BLaER1 (cell line): ENCODE measurements around the gene HYAL2.
A peak's percentile ranks its signal among the peaks of the same experiment; 100 is the strongest.

ENCODE experiments used
- H3K27ac ChIP-seq: shearing (Covaris generic); formaldehyde crosslinking; 2 replicates; pipeline ENCODE4 v1.8.1; 2022
- H3K27me3 ChIP-seq: shearing (Covaris generic); formaldehyde crosslinking; 2 replicates; pipeline ENCODE4 v1.8.1; 2022
- H3K36me3 ChIP-seq: shearing (Covaris generic); formaldehyde crosslinking; 2 replicates; pipeline ENCODE4 v1.8.1; 2022
- H3K4me1 ChIP-seq: shearing (Covaris generic); formaldehyde crosslinking; 2 replicates; pipeline ENCODE4 v1.8.1; 2022
- H3K4me2 ChIP-seq: shearing (Covaris generic); formaldehyde crosslinking; 2 replicates; pipeline ENCODE4 v1.8.1; 2022
- H3K4me3 ChIP-seq: shearing (Covaris generic); formaldehyde crosslinking; 2 replicates; pipeline ENCODE4 v1.8.1; 2022
- H3K9ac ChIP-seq: shearing (Covaris generic); formaldehyde crosslinking; 2 replicates; pipeline ENCODE4 v1.8.1; 2022
- H3K9me3 ChIP-seq: shearing (Covaris generic); formaldehyde crosslinking; 2 replicates; pipeline ENCODE4 v1.8.1; 2022
- H4K20me1 ChIP-seq: shearing (Covaris generic); formaldehyde crosslinking; 2 replicates; pipeline ENCODE4 v1.8.1; 2022
- Cebpa-rat ChIP-seq: shearing (Covaris generic); IDR thresholded peaks from 2 replicates; pipeline ENCODE4 v1.8.1; 2022

The HYAL2 gene

GRCh38 chr3:50331364-50331907 lies 8.9 kb upstream of the HYAL2 start:
- no peak for TF ChIP-seq Cebpa-rat
- Histone ChIP-seq H4K20me1 (peaks cover 85% of the 10 kb centered on the region), H3K36me3 (peaks cover 76% of the 10 kb centered on the region), H3K4me1 (peaks cover 55% of the 10 kb centered on the region), H3K9ac (no peak overlapping the region), H3K4me3 (no peak overlapping the region), H3K27ac (no peak overlapping the region), H3K27me3 (no peaks in the 10 kb centered on the region), H3K9me3 (no peaks in the 10 kb centered on the region), H3K4me2 (no peak overlapping the region)

- peaks cover 44% of the 10 kb centered on the region for H3K4me1 ChIP-seq
- H3K27me3 ChIP-seq: no peaks in the 10 kb centered on the region
- H3K4me3 ChIP-seq: no peak overlapping the region
- TF ChIP-seq Cebpa-rat: no peak
- no peak overlapping the region for H3K9ac ChIP-seq
- H3K4me2 ChIP-seq: no peak overlapping the region
- H3K27ac ChIP-seq: no peak overlapping the region
- peaks cover 74% of the 10 kb centered on the region for H4K20me1 ChIP-seq
- no peaks in the 10 kb centered on the region for H3K9me3 ChIP-seq
- peaks cover 78% of the 10 kb centered on the region for H3K36me3 ChIP-seq
Measured at GRCh38 chr3:50330330-50330729, 7.8 kb upstream of the HYAL2 start.

GRCh38 chr3:50327943-50328691 lies 5.6 kb upstream of the HYAL2 start, which contains the start of gene TUSC2:
Gene TUSC2, minus strand, starts transcription at chr3:50328223. Its CDS starts 124 bp downstream, at chr3:50328099.
- no peak for TF ChIP-seq Cebpa-rat
- Histone ChIP-seq H3K27me3 (no peaks in the 10 kb centered on the region), H4K20me1 (peaks cover 52% of the 10 kb centered on the region), H3K27ac (peak within 1 kb of the TSS; percentile 87), H3K4me3 (peak within 1 kb of the TSS; percentile 87), H3K36me3 (peaks cover 73% of the 10 kb centered on the region), H3K4me1 (peaks cover 35% of the 10 kb centered on the region), H3K4me2 (peak within 1 kb of the TSS; percentile 98), H3K9me3 (no peaks in the 10 kb centered on the region), H3K9ac (peak within 1 kb of the TSS; percentile 90)

GRCh38 chr3:50327129-50327528 lies 4.6 kb upstream of the HYAL2 start:
- Histone ChIP-seq H3K9me3 (no peaks in the 10 kb centered on the region), H3K4me1 (peaks cover 43% of the 10 kb centered on the region), H3K27ac (peak overlapping the region; percentile 87), H3K27me3 (no peaks in the 10 kb centered on the region), H3K4me3 (peak overlapping the region; percentile 87), H3K4me2 (peak overlapping the region; percentile 98), H4K20me1 (peaks cover 42% of the 10 kb centered on the region), H3K36me3 (peaks cover 63% of the 10 kb centered on the region), H3K9ac (peak overlapping the region; percentile 90)
- no peak for TF ChIP-seq Cebpa-rat

DNA sequence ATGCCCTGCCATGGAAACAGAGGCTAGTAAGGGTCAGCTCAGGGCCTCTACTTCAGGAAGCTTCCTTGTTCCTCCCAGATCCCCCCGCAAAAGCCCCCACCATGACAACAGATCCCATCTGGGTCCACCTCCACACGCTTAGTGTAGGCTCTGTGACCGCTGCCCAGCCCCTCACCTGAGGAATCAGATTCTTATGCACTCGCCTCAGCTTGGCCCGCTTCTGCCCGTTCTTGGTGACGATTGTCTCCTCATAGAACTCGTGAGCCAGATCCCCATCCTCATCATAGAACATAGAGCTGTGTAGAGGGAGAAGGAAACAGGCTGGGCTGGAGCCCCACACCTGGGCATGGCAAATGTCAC lies 3.6 kb upstream of the HYAL2 start:
- H3K27me3 ChIP-seq: no peaks in the 10 kb centered on the region
- no peak overlapping the region for H3K27ac ChIP-seq
- peaks cover 47% of the 10 kb centered on the region for H3K4me1 ChIP-seq
- H3K9ac ChIP-seq: 0 out of 2 replicates have a peak overlapping the region, but pooled peaks have one; percentile 24
- H3K9me3 ChIP-seq: no peaks in the 10 kb centered on the region
- no peak overlapping the region for H3K4me3 ChIP-seq
- H4K20me1 ChIP-seq: peaks cover 33% of the 10 kb centered on the region
- H3K4me2 ChIP-seq: no peak overlapping the region
- no peak for TF ChIP-seq Cebpa-rat
- peaks cover 53% of the 10 kb centered on the region for H3K36me3 ChIP-seq

- peaks cover 47% of the 10 kb centered on the region for H3K4me1 ChIP-seq
- H3K4me3 ChIP-seq: no peak overlapping the region
- H3K36me3 ChIP-seq: peaks cover 48% of the 10 kb centered on the region
- TF ChIP-seq Cebpa-rat: no peak
- H3K4me2 ChIP-seq: no peak overlapping the region
- H4K20me1 ChIP-seq: peaks cover 27% of the 10 kb centered on the region
- no peaks in the 10 kb centered on the region for H3K9me3 ChIP-seq
- H3K27me3 ChIP-seq: no peaks in the 10 kb centered on the region
- no peak overlapping the region for H3K27ac ChIP-seq
- 0 out of 2 replicates have a peak overlapping the region, but pooled peaks have one; percentile 24 for H3K9ac ChIP-seq
Measured at GRCh38 chr3:50325497-50326181, 3.1 kb upstream of the HYAL2 start.

- TF ChIP-seq Cebpa-rat: no peak
- no peaks in the 10 kb centered on the region for H3K9me3 ChIP-seq
- H3K27ac ChIP-seq: no peak overlapping the region
- H3K36me3 ChIP-seq: peaks cover 43% of the 10 kb centered on the region
- H3K4me2 ChIP-seq: no peak overlapping the region
- peaks cover 26% of the 10 kb centered on the region for H4K20me1 ChIP-seq
- no peaks in the 10 kb centered on the region for H3K27me3 ChIP-seq
- H3K9ac ChIP-seq: no peak overlapping the region
- peaks cover 52% of the 10 kb centered on the region for H3K4me1 ChIP-seq
- H3K4me3 ChIP-seq: no peak overlapping the region
Measured at GRCh38 chr3:50325113-50325480, 2.6 kb upstream of the HYAL2 start.

- Histone ChIP-seq H3K27me3 (no peaks in the 10 kb centered on the region), H3K4me2 (no peak overlapping the region), H3K36me3 (peaks cover 43% of the 10 kb centered on the region), H3K27ac (no peak overlapping the region), H3K4me1 (peaks cover 57% of the 10 kb centered on the region), H3K9ac (no peak overlapping the region), H3K9me3 (no peaks in the 10 kb centered on the region), H4K20me1 (peaks cover 26% of the 10 kb centered on the region), H3K4me3 (no peak overlapping the region)
- TF ChIP-seq Cebpa-rat: no peak
Measured at GRCh38 chr3:50324351-50325112, 2.0 kb upstream of the HYAL2 start.

GRCh38 chr3:50323614-50324199 lies 1.2 kb upstream of the HYAL2 start:
- Histone ChIP-seq H3K4me2 (peak overlapping the region; percentile 33), H3K4me3 (no peak overlapping the region), H4K20me1 (peaks cover 31% of the 10 kb centered on the region), H3K36me3 (peaks cover 45% of the 10 kb centered on the region), H3K27ac (peak overlapping the region; percentile 48), H3K4me1 (peaks cover 61% of the 10 kb centered on the region), H3K9me3 (no peaks in the 10 kb centered on the region), H3K9ac (no peak overlapping the region), H3K27me3 (no peaks in the 10 kb centered on the region)
- no peak for TF ChIP-seq Cebpa-rat
